Measurements from ENCODE around the gene CHMP3. TPM values are rescaled to one million over a fixed set of nuclear protein-coding genes. Genes with fewer than 3 reads are reported as not detected.

The CHMP3 gene
- total RNA-seq: 62.2 and 75.7 TPM in 2 replicates

GRCh38 chr2:86562922-86563649 lies at the start of gene CHMP3:
Gene CHMP3 (minus strand): TSS chr2:86563443. CDS start chr2:86563348, 95 bp downstream.

Other genes with a start within 250 kb of the CHMP3 start
- 0.24 TPM in 1 of 2 replicates, not detected in the other for gene REEP1, start 225.8 kb downstream of the CHMP3 start, total RNA-seq
- gene KDM3A, start 122.1 kb downstream of the CHMP3 start, total RNA-seq: 26.6 and 28.4 TPM in 2 replicates
- gene RNF103, start 60.4 kb upstream of the CHMP3 start, total RNA-seq: 12.0 and 16.2 TPM in 2 replicates
- 46.5 and 55.6 TPM in 2 replicates for gene RMND5A, start 156.8 kb upstream of the CHMP3 start, total RNA-seq
- gene CD8A, start 227.5 kb upstream of the CHMP3 start, total RNA-seq: under 0.01 TPM in 1 of 2 replicates, not detected in the other

Measured in tracheal epithelial cell (primary cell).